Ascending aorta (tissue), 2 donors: ENCODE measurements around the gene PRAME. TPM values are rescaled to one million over a fixed set of nuclear protein-coding genes. Genes with fewer than 3 reads are reported as not detected.

Experiments used
- DNase-seq, 2 donors: peaks; one replicate each; pipeline ENCODE4 v3.0.0-alpha.2; 2019; ENCODE audit warnings: low spot score in 2 of 2
- H3K27ac ChIP-seq, 2 donors: fragments of 200-600 bp; sonication (generic); one replicate each; pipeline ENCODE4 v1.5.1; 2016 to 2017; ENCODE audit warnings: mild to moderate bottlenecking in 1 of 2
- H3K27me3 ChIP-seq: fragments of 200-600 bp; sonication (generic); one replicate; pipeline ENCODE4 v1.5.1; 2017
- H3K36me3 ChIP-seq, 2 donors: fragments of 200-600 bp; sonication (generic); one replicate each; pipeline ENCODE4 v1.5.1; 2016
- H3K4me1 ChIP-seq, 2 donors: fragments of 200-600 bp; sonication (generic); one replicate each; pipeline ENCODE4 v1.5.1; 2016 to 2017; ENCODE audit warnings: mild to moderate bottlenecking in 1 of 2
- H3K4me3 ChIP-seq, 2 donors: fragments of 200-600 bp; sonication (generic); one replicate each; pipeline ENCODE4 v1.5.1; 2016 to 2017; ENCODE audit warnings: mild to moderate bottlenecking in 1 of 2
- H3K9me3 ChIP-seq, 2 donors: fragments of 200-600 bp; sonication (generic); one replicate each; pipeline ENCODE4 v1.5.1; 2016
- intact Hi-C: fragments of 100-400 bp; cut with DNase I; formaldehyde crosslinking; loops from one replicate; pipeline ENCODE4 v1.15.1; 2023
- total RNA-seq: library from RNA; depleted of rRNA; stranded (reverse); fragments of >200 nt; gene quantifications from one replicate; pipeline ENCODE4 v1.1.0, GENCODE V29; 2016
- TF ChIP-seq, protein P1 (sequence below), 3 experiments: fragments of 200-600 bp in 2 of 3; fragments of 450-650 bp in 1 of 3; sonication (generic) in 2 of 3; IDR thresholded peaks; one replicate each; pipeline ENCODE4 v1.5.1; 2016 to 2019; ENCODE audit warnings: antibody characterized with exemption in 3 of 3, mild to moderate bottlenecking in 1 of 3, moderate library complexity in 1 of 3

Gene PRAME
- total RNA-seq, 1 donor from 2014 or later, result not detected

DNA sequence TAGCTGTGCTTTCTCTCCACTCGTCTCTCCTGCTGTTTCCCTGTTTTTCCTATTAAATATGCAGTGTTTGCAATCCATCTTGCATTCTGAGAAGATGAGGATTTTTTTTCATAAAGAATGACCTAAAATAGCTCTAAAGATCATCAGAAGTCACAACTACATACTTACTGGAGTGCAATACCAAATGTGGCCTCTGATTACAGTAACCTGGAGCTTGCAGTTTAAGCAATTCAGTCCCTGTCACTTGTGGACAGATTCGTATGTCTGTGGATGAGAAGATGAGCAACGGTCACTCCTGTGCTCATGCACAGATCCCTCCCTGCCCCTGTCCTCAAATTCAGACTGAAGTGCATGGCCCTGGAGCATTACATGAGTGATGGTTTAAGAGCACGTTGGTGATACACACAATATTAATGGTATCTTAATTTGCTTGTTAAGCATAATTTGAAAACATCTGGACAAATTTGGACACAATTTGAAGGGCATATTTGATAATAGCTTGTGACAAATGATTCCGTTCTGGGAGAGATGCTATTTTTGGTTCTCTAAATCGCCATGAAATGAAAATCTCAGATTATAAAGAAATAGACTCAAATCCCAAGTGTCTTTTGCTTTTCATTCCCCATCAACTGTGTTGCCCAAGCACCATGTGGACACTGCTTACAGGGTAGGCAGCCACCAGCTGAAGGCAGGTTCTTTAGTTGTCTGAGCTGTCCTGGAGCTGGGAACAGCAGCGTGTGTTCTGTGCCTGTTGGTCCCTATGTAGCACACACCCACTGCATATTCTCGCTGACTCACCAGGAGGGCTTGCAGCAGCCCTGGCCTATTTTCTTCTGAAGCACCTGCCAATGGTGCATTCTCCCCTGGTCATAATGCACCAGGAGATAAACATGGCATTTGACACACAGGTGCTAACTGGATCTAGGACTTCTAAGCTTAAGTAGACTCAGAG, 32.6 kb upstream of the PRAME start:
- Histone ChIP-seq H3K9me3 (no peaks in the 10 kb centered on the region), H3K27ac (no peak overlapping the region), H3K4me1 (no peaks in the 10 kb centered on the region), H3K27me3 (no peaks in the 10 kb centered on the region), H3K4me3 (no peak overlapping the region), H3K36me3 (no peaks in the 10 kb centered on the region)
- intact Hi-C loops, result no loop called here
- TF ChIP-seq, protein P1, sequence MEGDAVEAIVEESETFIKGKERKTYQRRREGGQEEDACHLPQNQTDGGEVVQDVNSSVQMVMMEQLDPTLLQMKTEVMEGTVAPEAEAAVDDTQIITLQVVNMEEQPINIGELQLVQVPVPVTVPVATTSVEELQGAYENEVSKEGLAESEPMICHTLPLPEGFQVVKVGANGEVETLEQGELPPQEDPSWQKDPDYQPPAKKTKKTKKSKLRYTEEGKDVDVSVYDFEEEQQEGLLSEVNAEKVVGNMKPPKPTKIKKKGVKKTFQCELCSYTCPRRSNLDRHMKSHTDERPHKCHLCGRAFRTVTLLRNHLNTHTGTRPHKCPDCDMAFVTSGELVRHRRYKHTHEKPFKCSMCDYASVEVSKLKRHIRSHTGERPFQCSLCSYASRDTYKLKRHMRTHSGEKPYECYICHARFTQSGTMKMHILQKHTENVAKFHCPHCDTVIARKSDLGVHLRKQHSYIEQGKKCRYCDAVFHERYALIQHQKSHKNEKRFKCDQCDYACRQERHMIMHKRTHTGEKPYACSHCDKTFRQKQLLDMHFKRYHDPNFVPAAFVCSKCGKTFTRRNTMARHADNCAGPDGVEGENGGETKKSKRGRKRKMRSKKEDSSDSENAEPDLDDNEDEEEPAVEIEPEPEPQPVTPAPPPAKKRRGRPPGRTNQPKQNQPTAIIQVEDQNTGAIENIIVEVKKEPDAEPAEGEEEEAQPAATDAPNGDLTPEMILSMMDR (IDR thresholded peaks at IDR 0.05), result no peak
- DNase-seq, result no peak

DNA sequence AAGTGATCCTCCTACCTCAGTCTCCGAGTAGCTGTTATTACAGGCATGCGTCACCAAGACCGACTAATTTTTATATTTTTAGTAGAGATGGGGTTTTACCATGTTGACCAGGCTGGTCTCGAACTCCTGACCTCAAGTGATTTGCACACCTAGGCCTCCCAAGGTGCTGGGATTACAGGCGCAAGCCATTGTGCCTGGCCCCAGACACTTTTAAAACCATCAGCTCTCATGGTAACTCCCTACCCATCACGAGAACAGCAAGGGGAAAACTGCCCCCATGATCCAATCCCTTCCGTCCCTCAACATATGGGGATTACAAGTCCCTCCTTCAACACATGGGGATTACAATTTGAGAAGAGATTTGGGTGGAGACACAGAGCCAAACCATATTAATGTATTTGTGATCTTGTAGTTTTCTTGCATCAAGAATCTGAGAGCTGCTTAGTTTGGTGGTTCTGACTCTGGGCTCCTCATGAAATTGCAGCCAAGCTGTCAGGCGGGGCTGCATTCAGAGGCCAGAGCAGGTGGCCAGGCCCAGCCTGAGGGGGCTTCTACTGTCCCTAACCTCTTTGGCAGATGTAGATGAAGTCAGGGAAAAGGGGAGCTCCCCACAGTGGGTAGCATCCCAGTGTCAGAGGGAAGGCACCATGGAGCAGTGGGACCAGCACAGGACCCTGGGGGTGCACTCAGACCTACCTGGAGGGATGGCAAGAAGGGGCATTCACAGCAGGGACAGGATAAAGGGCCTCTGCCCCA, 31.2 kb upstream of the PRAME start:
- Histone ChIP-seq H3K4me3 (no peak overlapping the region), H3K36me3 (no peaks in the 10 kb centered on the region), H3K27me3 (no peaks in the 10 kb centered on the region), H3K9me3 (no peaks in the 10 kb centered on the region), H3K4me1 (no peaks in the 10 kb centered on the region), H3K27ac (no peak overlapping the region)
- TF ChIP-seq, protein P1 (IDR thresholded peaks at IDR 0.05), result no peak
- intact Hi-C loops, result no loop called here
- DNase-seq, result no peak

DNA sequence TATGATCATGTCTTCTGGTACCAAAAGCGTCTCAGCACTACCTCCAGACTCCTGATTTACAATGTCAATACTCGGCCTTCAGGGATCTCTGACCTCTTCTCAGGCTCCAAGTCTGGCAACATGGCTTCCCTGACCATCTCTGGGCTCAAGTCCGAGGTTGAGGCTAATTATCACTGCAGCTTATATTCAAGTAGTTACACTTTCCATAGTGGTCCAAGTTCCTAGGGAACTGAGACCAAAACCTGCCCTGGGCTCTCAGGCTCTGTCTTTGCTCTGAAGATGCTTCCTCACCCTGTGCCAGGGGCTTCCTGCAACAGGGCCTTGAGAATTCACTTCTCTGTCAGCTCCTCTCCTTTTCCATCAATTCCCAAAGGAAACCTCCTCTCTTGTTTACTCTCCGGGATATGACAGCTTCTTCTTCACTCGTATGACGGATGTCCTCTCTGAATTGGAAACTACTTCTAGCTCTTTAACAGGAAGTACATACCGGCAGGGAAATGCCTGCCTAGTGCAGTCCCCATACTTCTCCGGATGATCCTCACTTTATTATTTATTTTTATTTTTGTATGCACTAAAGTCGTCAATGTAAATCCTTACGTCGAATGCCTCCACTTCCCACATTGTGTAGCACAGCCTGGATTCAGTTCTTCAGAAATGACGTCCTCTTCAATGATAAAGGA, 29.6 kb upstream of the PRAME start:
- Histone ChIP-seq H3K27me3 (no peaks in the 10 kb centered on the region), H3K36me3 (no peaks in the 10 kb centered on the region), H3K4me3 (no peak overlapping the region), H3K9me3 (no peaks in the 10 kb centered on the region), H3K27ac (no peak overlapping the region), H3K4me1 (no peaks in the 10 kb centered on the region)
- TF ChIP-seq, protein P1 (IDR thresholded peaks at IDR 0.05), result no peak
- DNase-seq, result no peak
- intact Hi-C loops, result no loop called here

DNA sequence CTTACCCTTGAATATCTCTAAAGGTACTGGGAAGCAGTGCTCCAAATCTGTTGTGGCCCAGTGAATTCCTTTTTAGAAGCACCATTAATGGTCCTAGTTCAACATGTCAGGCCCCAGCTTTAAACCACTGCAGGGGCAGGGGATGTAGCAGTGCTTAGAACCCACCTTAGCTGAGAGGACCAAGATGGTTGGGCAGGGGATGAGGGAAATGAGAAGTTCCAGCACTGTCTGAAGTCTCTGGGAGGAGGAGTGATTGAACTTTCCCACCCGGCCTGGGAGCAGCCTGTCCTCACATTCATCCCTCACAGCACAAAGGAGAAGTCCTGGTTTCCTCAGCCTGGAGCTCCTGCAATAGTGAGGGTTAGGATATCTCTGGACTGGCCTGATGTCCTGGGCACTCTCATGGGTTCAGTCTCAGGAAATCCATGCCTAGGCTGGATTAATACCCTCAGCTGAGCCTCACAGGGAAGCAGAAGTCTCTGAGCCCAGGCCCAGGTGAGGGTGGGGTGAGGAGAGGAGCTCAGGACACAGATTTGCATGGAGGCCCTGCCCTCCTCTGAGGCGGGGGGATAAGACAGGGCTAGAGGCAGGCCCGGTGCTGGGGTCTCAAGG, 28.6 kb upstream of the PRAME start:
- H3K27ac ChIP-seq, result no peak overlapping the region
- H3K4me1 ChIP-seq, result no peaks in the 10 kb centered on the region
- no peak overlapping the region for H3K4me3 ChIP-seq
- TF ChIP-seq, protein P1 (IDR thresholded peaks at IDR 0.05), result no peak
- no peak for DNase-seq
- no peaks in the 10 kb centered on the region for H3K9me3 ChIP-seq
- intact Hi-C loops, result no loop called here
- H3K36me3 ChIP-seq, result no peaks in the 10 kb centered on the region
- H3K27me3 ChIP-seq, result no peaks in the 10 kb centered on the region

DNA sequence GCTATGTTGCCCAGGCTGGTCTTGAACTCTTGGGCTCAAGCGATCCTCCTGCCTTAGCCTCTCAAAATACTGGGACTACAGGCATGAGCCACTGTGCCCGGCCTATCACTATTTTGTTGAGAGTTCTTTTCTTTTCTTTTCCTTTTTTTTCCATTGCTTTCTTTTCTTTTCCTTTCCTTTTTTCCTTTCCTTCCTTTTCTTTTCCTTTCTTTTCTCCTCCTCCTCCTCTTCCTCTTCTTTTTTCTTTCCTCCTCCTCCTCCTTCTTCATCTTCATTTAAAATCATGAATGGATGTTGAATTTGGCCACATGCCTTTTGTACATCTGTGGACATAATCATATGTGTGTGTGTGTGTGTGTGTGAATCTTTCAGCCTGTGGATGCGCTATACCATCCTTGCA, 25.7 kb upstream of the PRAME start:
- Histone ChIP-seq H3K36me3 (no peaks in the 10 kb centered on the region), H3K9me3 (no peaks in the 10 kb centered on the region), H3K4me3 (no peak overlapping the region), H3K27ac (no peak overlapping the region), H3K4me1 (no peaks in the 10 kb centered on the region), H3K27me3 (no peaks in the 10 kb centered on the region)
- TF ChIP-seq, protein P1 (IDR thresholded peaks at IDR 0.05), result no peak
- no peak for DNase-seq
- intact Hi-C loops, result no loop called here
